Peyer's patch (tissue), 4 donors: ENCODE data around the gene SMURF1.

Experiments
- POLR2A ChIP-seq, 2 donors: fragments of 450-650 bp; IDR thresholded peaks; one replicate each; pipeline ENCODE4 v1.5.1; 2017; ENCODE audit warnings: antibody characterized with exemption in 2 of 2, mild to moderate bottlenecking in 2 of 2, moderate library complexity in 2 of 2
- TF ChIP-seq, protein P1 (sequence below), 6 experiments: fragments of 450-650 bp in 4 of 6; fragments of 200-600 bp in 2 of 6; sonication (generic) in 1 of 6; IDR thresholded peaks; one replicate each; pipeline ENCODE4 v1.5.1; 2017 to 2019; ENCODE audit warnings: antibody characterized with exemption in 6 of 6, mild to moderate bottlenecking in 3 of 6, moderate library complexity in 1 of 6

DNA sequence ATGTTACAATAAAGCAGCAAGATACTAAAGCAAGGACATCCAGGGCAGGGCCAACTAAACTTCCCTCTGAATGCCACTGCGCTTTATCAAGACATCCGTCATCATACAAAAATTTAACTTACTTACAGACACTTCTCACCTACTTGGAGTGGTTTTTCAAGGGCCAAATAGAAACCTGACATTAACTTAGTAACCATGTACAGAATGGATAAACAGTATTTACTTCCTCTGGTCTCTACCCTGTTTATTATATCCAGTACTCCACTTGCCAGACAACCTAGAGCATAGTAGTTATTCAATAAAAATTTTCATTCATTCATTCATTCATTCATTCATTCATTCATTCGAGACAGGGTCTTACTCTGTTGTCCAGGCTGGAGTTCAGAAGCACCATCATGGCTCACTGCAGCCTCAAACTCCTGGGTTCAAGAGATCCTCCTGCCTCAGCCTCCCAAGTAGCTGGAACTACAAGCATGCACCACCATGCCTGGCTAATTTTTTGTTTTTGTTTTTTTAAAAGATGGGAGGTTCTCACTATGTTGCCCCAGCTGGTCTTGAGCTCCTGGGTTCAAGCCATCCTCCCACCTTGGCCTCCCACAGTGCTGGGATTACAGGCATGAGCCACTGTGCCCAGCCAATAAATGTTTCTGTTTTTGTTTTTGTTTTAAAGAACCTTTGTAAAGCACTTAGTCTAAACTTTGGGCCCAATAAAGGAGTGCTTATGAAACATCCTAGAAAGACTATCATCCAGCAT lies 19.0 kb downstream of the SMURF1 start:
- TF ChIP-seq, protein P1, sequence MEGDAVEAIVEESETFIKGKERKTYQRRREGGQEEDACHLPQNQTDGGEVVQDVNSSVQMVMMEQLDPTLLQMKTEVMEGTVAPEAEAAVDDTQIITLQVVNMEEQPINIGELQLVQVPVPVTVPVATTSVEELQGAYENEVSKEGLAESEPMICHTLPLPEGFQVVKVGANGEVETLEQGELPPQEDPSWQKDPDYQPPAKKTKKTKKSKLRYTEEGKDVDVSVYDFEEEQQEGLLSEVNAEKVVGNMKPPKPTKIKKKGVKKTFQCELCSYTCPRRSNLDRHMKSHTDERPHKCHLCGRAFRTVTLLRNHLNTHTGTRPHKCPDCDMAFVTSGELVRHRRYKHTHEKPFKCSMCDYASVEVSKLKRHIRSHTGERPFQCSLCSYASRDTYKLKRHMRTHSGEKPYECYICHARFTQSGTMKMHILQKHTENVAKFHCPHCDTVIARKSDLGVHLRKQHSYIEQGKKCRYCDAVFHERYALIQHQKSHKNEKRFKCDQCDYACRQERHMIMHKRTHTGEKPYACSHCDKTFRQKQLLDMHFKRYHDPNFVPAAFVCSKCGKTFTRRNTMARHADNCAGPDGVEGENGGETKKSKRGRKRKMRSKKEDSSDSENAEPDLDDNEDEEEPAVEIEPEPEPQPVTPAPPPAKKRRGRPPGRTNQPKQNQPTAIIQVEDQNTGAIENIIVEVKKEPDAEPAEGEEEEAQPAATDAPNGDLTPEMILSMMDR (IDR thresholded peaks at IDR 0.05), result no peak
- TF ChIP-seq POLR2A (IDR thresholded peaks at IDR 0.05), result no peak
